ENCODE results near the gene CLDN5.

Gene CLDN5

GRCh38 chr22:19522881-19523239, 1.4 kb downstream of the CLDN5 start:
- DNase-seq (ENCODE audit: low read depth in 2 of 2), result no peak
- TF ChIP-seq CTCF (IDR thresholded peaks at IDR 0.05; ENCODE audit: low read depth, low read length), result no peak
- H3K4me3 ChIP-seq (replicated peaks in 1 of 2; ENCODE audit: low read depth in 2 of 2, low read length in 2 of 2), result no peak overlapping the region

- H3K4me3 ChIP-seq (replicated peaks in 1 of 2; ENCODE audit: low read depth in 2 of 2, low read length in 2 of 2), result no peak overlapping the region
- no peak for DNase-seq (ENCODE audit: low read depth in 2 of 2)
- TF ChIP-seq CTCF (IDR thresholded peaks at IDR 0.05; ENCODE audit: low read depth, low read length), result no peak
Measured at GRCh38 chr22:19522190-19522880, 1.9 kb downstream of the CLDN5 start.

GRCh38 chr22:19520566-19521305, 3.5 kb downstream of the CLDN5 start:
- no peak for TF ChIP-seq CTCF (IDR thresholded peaks at IDR 0.05; ENCODE audit: low read depth, low read length)
- no peak overlapping the region for H3K4me3 ChIP-seq (replicated peaks in 1 of 2; ENCODE audit: low read depth in 2 of 2, low read length in 2 of 2)
- no peak for DNase-seq (ENCODE audit: low read depth in 2 of 2)

GRCh38 chr22:19520007-19520406, 4.2 kb downstream of the CLDN5 start:
- TF ChIP-seq CTCF (IDR thresholded peaks at IDR 0.05; ENCODE audit: low read depth, low read length), result no peak
- DNase-seq (ENCODE audit: low read depth in 2 of 2), result no peak
- H3K4me3 ChIP-seq (replicated peaks in 1 of 2; ENCODE audit: low read depth in 2 of 2, low read length in 2 of 2), result no peak overlapping the region

GRCh38 chr22:19519041-19519926, 4.9 kb downstream of the CLDN5 start:
- H3K4me3 ChIP-seq (replicated peaks in 1 of 2; ENCODE audit: low read depth in 2 of 2, low read length in 2 of 2), result no peak overlapping the region
- TF ChIP-seq CTCF (IDR thresholded peaks at IDR 0.05; ENCODE audit: low read depth, low read length), result no peak
- DNase-seq (ENCODE audit: low read depth in 2 of 2), result no peak

GRCh38 chr22:19518635-19519034, 5.6 kb downstream of the CLDN5 start:
- no peak for DNase-seq (ENCODE audit: low read depth in 2 of 2)
- H3K4me3 ChIP-seq (replicated peaks in 1 of 2; ENCODE audit: low read depth in 2 of 2, low read length in 2 of 2), result no peak overlapping the region
- no peak for TF ChIP-seq CTCF (IDR thresholded peaks at IDR 0.05; ENCODE audit: low read depth, low read length)
